Bronchial epithelial cell (primary cell): ENCODE data around the gene TDG. TPM values are rescaled to one million over a fixed set of nuclear protein-coding genes. Genes with fewer than 3 reads are reported as not detected.
A peak's percentile ranks its signal among the peaks of the same experiment; 100 is the strongest.

Experiments
- DNase-seq: peaks from one replicate; pipeline ENCODE4 v3.0.0-alpha.2; 2010; ENCODE audit warnings: low read depth
- FAIRE-seq: peaks from 2 replicates; lab custom pipeline; 2011; peaks lifted over from hg19 to GRCh38; lab: Jason Lieb, UNC
- H3K27me3 ChIP-seq: 2 replicates; pipeline ENCODE4 v1.5.1; 2011; ENCODE audit warnings: low read length; ENCODE audit not compliant: control insufficient read depth, insufficient read depth
- H3K36me3 ChIP-seq: 2 replicates; pipeline ENCODE4 v1.5.1; 2011; ENCODE audit warnings: low read length; ENCODE audit not compliant: control insufficient read depth, insufficient read depth
- H3K4me3 ChIP-seq: 2 replicates; pipeline ENCODE4 v1.5.1; 2011; ENCODE audit warnings: mild to moderate bottlenecking, low read depth, low read length, control low read depth
- CTCF ChIP-seq: IDR thresholded peaks from 2 replicates; pipeline ENCODE4 v1.5.1; 2011; ENCODE audit warnings: mild to moderate bottlenecking, moderate library complexity, low read length, control low read depth, inconsistent platforms; ENCODE audit not compliant: insufficient read depth, severe bottlenecking
- total RNA-seq: library from RNA; depleted of rRNA; stranded (reverse); fragments of >200 nt; gene quantifications from 2 replicates; pipeline ENCODE4 v1.2.1, GENCODE V29; 2014

Gene TDG
- total RNA-seq, 1 donor from 2014 or later = 25.5 TPM

DNA sequence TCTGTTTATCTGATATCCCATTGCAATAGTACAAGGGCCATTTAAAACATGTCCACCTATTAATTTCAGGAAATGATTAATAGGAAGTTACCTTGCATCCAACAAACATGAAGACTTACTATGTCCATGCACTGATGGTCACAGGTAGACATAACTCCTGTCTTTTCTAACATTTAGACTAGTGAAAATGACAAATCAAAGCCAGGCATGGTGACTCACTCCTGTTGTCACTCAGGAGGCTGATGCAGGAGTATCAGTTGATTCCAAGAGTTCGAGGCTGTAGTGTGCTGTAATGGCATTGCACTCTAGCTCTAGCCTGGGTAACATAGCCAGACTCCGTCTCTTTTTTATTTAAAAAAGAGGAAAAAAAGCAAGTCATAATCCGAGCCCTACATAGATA, 20.7 kb upstream of the TDG start:
- FAIRE-seq = no peak

DNA sequence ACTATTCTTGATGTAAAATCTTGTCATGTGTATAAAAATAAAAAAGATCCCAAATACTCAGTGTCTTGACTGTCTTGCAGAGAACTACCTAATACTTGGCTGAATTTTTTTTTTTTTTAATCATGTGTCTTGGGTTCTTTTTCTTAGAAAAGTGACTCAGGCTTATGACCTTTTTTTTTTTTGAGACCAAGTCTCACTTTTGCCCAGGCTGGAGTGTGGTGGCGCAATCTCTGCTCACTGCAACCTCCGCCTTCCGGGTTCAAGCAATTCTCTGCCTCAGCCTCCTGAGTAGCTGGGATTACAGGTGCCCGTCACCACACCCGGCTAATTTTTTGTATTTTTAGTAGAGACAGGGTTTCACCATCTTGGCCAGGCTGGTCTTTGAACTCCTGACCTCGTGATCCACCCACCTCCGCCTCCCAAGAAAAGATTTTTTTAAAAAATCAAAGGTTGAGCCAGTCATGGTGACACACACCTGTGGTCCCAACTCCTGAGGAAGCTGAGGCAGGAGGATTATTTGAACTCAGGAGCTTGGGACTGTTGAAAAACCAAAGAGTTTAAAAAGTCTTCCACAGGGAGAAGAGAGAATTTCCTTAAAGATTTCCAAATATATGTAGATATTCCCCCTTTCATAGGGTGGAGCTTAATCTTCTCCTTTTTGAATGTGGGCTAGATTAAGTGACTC, 17.7 kb upstream of the TDG start:
- H3K4me3 ChIP-seq = no peak overlapping the region
- no peak for TF ChIP-seq CTCF
- no peak for FAIRE-seq
- DNase-seq = no peak
- no peaks in the 10 kb centered on the region for H3K27me3 ChIP-seq
- H3K36me3 ChIP-seq = peaks cover 24% of the 10 kb centered on the region

More for the DNA sequence above, 20.7 kb upstream of the TDG start:
- no peak for TF ChIP-seq CTCF
- Histone ChIP-seq H3K4me3 (no peak overlapping the region), H3K36me3 (peaks cover 27% of the 10 kb centered on the region), H3K27me3 (no peaks in the 10 kb centered on the region)
- DNase-seq = no peak

GRCh38 chr12:103948746-103949406, 16.8 kb upstream of the TDG start:
- no peak for TF ChIP-seq CTCF
- Histone ChIP-seq H3K27me3 (no peaks in the 10 kb centered on the region), H3K4me3 (no peak overlapping the region), H3K36me3 (peaks cover 22% of the 10 kb centered on the region)
- FAIRE-seq (no peak), DNase-seq (no peak)

DNA sequence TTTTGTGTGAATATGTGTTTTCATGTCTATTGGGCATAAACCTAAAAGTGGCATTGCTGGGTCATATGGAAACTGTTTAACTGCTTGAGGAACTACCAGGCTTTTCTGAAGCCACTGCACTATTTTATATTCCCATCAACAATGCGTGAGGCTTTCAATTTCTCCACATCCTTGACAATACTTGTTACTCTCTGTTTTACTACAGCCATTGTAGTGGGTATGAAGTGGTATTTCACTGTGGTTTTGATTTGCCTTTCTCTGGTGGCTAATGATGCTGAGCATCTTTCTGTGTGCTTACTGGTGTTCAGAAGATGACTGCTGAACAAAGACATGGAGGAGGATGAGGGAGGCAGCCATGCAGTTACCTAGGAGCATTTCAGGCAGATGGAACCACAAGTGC, 13.2 kb upstream of the TDG start:
- no peaks in the 10 kb centered on the region for H3K27me3 ChIP-seq
- TF ChIP-seq CTCF = no peak
- peaks cover 12% of the 10 kb centered on the region for H3K36me3 ChIP-seq
- FAIRE-seq (no peak), DNase-seq (no peak)
- no peak overlapping the region for H3K4me3 ChIP-seq

- peak overlapping the region; percentile 71 for H3K4me3 ChIP-seq
- H3K36me3 ChIP-seq = peaks cover 4% of the 10 kb centered on the region
- FAIRE-seq (no peak), DNase-seq (peak; percentile 43)
- TF ChIP-seq CTCF = no peak
- H3K27me3 ChIP-seq = no peaks in the 10 kb centered on the region
Observed at GRCh38 chr12:103955811-103956508, 9.7 kb upstream of the TDG start.
